Left hindlimb (tissue), 1 donor: ENCODE measurements around the gene TEX52.
"Not testable (repeated sequence)": the region's sequence is repeated elsewhere in the genome, so short reads cannot be mapped to it uniquely, and the experiment has no call there.

Experiments
- DNase-seq: peaks from one replicate; pipeline ENCODE4 v3.0.0-alpha.2; 2018

The TEX52 gene

GRCh38 chr12:2857021-2857431, at the start of gene TEX52:
Gene TEX52 (minus strand): TSS chr12:2857039. CDS start chr12:2857026, 13 bp downstream.
- no peak for DNase-seq

- DNase-seq = no peak
These were observed 47.4 kb upstream of the TEX52 start for GRCh38 chr12:2904260-2904659.

- DNase-seq = no peak
These were observed 45.5 kb upstream of the TEX52 start for GRCh38 chr12:2902272-2902880.

DNA sequence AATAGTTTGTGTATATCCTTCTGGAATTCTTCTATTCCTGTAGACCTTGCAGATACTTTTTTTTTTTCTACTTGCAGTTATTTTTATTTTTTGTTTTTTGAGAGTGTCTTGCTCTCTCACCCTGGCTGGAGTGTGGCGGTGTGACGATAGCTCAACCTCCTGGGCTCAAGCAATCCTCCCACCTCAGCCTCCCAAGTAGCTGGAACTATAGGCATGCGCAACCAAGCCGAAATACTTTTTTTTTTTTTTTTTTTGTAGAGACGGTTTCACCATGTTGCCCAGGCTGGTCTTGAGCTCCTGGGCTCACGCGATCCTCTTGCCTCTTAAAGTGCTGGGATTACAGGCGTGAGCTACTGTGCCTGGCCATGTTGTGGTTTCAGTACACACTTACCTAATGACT, 43.8 kb upstream of the TEX52 start:
- DNase-seq = no peak

DNA sequence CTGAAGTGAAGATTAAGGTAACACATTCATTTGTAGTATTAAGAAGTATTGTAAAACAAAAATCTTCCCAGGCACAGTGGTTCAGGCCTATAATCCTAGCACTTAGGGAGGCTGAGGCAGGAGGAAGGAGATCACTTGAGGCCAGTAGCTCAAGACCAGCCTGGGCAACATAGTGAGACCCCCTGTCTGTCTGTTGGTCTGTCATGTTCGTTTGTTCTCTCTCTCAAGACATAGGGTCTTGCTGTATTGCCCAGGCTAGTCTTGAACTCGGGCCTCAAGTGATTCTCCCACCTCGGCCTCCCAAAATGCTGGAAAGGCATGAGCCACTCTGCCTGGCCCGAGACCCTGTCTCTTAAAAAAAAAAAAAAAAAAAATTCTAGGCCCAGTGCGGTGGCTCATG, 40.6 kb upstream of the TEX52 start:
- DNase-seq = no peak

DNA sequence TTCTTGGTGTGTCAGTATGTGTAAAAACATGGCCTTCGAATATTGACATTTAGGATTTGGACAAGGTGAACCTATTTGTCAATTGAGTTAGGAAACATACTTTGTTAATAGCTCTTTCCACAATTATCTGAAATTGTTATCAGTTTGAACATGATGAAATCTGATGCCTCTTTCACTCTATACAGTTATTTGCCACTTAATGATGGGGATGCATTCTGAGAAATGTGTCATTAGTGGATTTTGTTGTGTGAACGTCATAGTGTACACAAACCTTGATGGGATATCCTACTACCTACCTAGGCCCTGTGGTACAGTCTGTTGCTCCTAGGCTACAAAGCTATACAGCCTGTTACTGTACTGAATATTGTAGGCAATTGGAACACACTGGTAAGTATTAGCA, 38.7 kb upstream of the TEX52 start:
- no peak for DNase-seq

GRCh38 chr12:2895051-2895451, 38.2 kb upstream of the TEX52 start:
- DNase-seq = no peak

GRCh38 chr12:2893007-2893406, 36.2 kb upstream of the TEX52 start:
- no peak for DNase-seq

DNA sequence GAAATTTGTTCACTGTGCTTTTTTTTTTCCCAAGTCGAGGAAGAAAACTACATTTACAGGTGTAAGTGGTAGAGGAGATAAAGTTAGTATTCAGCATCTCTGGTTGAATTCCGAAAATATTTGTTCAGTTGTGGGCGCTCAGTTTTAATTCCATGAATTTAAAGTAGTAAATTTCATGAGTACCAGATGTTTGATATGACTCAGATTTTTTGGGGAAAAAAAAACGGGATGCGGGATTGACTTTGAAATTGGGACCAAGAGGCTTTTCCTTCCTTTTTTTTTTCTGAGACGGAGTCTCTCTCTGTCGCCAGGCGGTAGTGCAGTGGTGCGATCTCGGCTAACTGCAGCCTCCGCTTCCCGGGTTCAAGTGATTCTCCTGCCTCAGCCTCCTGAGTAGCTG, 35.4 kb upstream of the TEX52 start:
- DNase-seq = no peak

GRCh38 chr12:2891240-2892053, 34.6 kb upstream of the TEX52 start:
- peak; percentile 82 for DNase-seq

DNA sequence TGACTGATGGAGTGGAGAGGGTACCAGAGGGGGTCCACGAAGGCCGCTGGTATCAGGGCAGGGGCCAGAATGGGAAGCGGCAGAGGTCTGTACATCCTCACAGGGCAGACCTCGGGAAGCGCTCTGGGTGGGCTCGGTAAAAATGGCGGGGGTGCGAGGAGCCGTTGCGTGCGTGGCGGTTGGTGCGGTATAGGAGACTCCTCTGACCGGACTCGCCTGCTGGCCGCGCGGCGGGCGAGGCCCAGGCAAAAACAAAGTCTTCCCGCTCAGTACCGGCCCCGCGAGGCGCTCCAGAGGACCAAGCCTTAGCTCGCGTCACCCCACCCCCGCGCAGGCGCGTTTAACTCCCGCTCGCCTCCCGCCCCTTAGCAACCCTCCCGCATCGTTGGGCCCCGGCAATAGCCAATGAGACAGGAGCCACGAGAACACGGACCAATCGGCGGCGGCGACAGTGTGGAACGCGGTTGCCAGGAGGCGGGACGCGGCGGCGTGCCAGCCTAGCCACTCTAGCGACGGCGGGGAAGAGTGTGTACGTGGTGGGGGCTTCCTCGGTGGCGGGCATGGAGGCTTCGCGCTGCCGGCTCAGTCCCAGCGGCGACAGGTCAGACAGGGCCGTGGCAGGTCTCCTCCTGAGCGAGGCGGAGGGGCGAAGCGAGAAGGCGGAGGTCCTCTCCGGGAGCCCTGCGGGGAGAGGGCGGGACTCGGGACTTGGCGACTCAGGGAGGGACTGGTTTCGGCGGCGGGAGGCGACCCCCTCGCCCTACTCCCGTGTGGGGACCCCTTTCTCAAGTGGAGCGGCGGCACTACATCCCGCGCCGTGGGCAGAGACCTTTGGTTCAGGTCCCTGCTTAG, 33.8 kb upstream of the TEX52 start, which contains the start of gene TULP3:
TULP3 (plus strand) TSS at position 504 of the 852 bp plus-strand sequence; CDS start at position 561, 57 bp downstream.
- peak; percentile 99 for DNase-seq

DNA sequence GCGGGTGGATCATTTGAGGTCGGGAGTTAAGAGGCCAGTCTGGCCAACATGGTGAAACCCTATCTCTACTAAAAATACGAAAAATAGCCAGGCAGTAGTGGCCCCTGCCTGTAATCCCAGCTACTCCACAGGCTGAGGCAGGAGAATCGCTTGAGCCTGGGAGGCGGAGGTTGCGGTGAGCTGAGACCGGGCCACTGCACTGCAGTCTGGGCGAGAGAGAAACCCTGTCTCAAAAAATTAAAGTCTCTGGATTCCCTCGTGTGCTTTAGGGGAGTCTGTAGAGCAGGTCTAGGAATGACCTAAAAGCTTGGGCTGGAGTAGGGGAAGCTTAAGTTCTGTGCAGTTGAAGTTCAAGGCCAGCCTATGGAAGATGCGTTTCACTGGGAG, 33.2 kb upstream of the TEX52 start:
- no peak for DNase-seq

DNA sequence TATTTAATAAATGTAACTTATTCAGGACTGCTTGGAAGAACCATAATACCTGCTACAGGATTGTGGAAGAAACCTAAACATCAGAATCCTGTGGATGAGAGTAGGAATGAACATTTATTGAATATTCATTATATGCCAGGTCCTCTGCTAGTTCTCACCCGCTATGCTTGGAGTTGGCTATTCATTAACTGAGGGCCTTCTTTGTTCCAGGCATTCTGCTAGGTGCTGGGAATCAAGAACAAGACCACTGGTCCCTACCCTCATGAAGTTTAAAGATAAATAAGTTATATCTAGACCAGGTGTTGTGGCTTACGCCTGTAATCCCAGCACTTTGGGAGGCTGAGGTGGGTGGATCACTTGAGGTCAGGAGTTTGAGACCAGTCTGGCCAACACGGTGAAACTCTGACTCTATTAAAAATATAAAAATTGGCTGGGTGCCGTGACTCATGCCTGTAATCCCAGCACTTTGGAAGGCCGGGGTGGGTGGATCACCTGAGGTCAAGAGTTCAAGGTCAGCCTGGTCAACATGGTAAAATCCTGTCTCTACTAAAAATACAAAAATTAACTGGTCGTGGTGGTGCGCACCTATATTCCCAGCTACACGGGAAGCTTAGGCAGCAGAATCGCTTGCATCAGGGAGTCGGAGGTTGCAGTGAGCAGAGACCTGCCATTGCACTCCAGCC, 30.1 kb upstream of the TEX52 start:
- DNase-seq = no peak

- DNase-seq = no peak
These were observed 28.0 kb upstream of the TEX52 start for GRCh38 chr12:2884810-2885209.

- no peak for DNase-seq
These were observed 23.0 kb upstream of the TEX52 start for GRCh38 chr12:2879853-2880252.

DNA sequence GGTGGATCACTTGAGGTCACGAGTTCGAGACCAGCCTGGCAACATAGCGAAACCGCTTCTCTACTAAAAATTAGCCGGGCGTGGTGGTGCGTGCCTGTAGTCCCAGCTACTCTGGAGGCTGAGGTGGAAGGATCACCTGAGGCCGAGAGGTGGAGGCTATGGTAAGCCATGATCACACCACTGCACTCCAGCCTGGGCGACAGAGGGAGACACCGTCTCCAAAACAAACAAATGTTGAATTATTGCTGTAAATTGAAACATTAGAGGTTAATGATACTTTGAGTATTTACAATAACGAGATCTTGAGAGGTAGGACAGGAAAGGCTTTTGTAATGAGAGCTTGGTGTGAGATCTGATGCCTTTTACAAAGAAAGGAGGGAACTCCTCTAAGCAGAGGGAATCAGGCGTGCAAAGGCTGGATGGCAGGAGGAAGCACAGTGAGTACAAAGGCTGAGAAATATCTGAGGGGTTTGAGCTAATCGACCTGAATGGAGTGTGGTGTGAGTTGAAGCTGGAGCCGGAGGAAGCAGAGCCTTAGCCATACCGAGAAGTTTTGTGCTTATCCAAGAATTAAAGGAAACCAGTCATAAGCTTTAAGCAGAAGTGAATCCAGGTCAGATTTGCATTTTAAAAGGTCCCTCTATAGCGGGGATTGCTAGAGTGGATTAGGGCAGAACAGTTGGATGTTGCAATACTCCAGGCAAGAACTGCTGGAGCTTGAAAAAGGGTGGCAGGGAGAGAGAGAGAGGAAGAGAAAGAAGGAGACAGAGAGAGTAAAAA, 21.3 kb upstream of the TEX52 start:
- DNase-seq = no peak

- DNase-seq = peak; percentile 93
These were observed 20.5 kb upstream of the TEX52 start, which contains the start of the genes FOXM1 and RHNO1 for GRCh38 chr12:2877047-2877952. Gene FOXM1 (minus strand): TSS chr12:2877174. CDS start chr12:2874478, 2,696 bp downstream. Gene RHNO1 (plus strand): TSS chr12:2877223. CDS start chr12:2885367, 8,144 bp downstream.

GRCh38 chr12:2876431-2877046, 19.7 kb upstream of the TEX52 start:
- DNase-seq = no peak

- not testable (repeated sequence) for DNase-seq
These were observed 12.3 kb upstream of the TEX52 start for GRCh38 chr12:2868986-2869632.

DNA sequence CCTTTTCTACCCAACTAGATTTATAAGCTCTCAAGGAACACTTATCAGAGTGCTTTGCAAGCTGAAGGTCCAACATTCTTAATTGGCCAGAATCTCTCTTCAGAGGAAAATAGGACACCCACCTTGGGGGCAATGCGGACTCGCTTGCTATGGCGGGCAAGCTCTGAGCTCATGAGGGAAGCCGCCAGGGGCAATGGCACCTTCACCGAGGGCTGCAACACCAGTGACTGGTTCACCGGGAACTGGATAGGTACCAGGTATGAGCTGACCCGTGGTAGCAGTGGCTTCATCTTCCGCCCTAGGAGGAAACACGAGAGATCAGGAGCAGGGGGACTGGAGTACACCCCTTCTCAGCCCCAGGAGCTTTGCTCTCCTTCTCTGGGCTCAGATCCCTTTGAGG, 7.4 kb upstream of the TEX52 start:
- DNase-seq = no peak
